ENCODE measurements around the gene EPHB4. TPM values are rescaled to one million over a fixed set of nuclear protein-coding genes. Genes with fewer than 3 reads are reported as not detected.

Gene EPHB4
- total RNA-seq, 1 experiment from 2014 or later: 120 TPM

DNA sequence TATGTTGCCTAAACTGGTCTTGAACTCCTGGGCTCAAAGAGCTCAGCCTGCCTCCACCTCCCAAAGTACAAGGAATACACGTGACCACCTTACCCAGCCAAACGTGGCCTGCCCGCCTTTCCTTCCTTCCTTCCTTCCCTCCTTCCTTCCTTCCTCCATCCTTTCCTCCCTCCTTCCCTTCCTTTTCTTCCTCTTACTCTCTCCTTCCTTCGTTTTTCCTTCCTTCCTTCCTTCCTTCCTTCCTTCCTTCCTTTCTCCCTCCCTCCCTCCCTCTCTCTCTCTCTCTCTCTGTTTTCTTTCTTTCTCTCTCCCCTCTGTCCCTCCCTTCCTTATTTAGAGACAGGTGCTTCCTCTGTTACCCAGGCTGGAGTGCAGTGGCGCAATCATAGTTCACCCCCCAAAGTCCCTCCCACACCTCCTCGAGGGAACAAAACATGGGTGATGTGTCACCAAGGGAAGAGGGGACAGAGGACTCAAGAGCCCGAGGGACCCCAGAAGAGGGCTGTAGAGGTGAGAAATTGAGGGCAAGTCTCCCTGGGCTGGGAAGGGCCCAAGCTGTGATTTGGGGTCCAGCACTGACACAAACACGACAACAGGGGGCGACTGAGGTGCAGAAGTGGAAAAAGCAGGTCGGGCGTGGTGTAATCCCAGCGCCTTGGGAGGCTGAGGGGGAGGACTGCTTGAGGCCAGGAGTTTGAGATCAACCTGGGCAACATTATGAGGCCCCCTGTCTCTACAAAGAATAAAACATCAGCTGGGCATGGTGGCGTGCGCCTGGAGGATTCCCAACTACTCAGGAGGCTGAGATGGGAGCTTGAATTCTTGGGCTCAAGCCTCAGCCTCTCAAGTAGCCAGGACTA, 28.1 kb downstream of the EPHB4 start:
- POLR2A ChIA-PET: interaction anchor here (1.2 to 1.8 kb wide), 3 partner anchors 12 to 76 kb away, joined by 3 to 6 read pairs (median 4); partner anchors contain the start of gene SRRT

More for the DNA sequence above, 28.1 kb downstream of the EPHB4 start:
- DNase-seq (ENCODE audit: low spot score) (peak; percentile 75), ATAC-seq (peak; percentile 66)
- CTCF ChIA-PET: interaction anchor here (0.6 to 8.5 kb wide), 34 partner anchors 7 to 257 kb away, joined by 3 to 131 read pairs (median 5); partner anchors contain the start of genes EPHB4, EPO, GIGYF1 and GNB2
- Mint-ChIP-seq H3K4me1 (peaks cover 34% of the 10 kb centered on the region), H3K4me3 (no peak overlapping the region), H3K27ac (no peak overlapping the region), H3K36me3 (peaks cover 10% of the 10 kb centered on the region), H3K9me3 (no peaks in the 10 kb centered on the region), H3K27me3 (ENCODE audit: low read depth) (no peaks in the 10 kb centered on the region; the same call in 1 of the 2 replicates)
- TF ChIP-seq, protein P1, sequence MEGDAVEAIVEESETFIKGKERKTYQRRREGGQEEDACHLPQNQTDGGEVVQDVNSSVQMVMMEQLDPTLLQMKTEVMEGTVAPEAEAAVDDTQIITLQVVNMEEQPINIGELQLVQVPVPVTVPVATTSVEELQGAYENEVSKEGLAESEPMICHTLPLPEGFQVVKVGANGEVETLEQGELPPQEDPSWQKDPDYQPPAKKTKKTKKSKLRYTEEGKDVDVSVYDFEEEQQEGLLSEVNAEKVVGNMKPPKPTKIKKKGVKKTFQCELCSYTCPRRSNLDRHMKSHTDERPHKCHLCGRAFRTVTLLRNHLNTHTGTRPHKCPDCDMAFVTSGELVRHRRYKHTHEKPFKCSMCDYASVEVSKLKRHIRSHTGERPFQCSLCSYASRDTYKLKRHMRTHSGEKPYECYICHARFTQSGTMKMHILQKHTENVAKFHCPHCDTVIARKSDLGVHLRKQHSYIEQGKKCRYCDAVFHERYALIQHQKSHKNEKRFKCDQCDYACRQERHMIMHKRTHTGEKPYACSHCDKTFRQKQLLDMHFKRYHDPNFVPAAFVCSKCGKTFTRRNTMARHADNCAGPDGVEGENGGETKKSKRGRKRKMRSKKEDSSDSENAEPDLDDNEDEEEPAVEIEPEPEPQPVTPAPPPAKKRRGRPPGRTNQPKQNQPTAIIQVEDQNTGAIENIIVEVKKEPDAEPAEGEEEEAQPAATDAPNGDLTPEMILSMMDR (IDR thresholded peaks at IDR 0.05): peak; percentile 69
- TF ChIP-seq ZNF121 (CRISPR knock-in tag; IDR thresholded peaks at IDR 0.05) (peak; percentile 46; the same call in 1 of the 2 replicates), PRRX2 (CRISPR knock-in tag; IDR thresholded peaks at IDR 0.05) (peak; percentile 54; the same call in 1 of the 2 replicates), ZNF317 (CRISPR knock-in tag; IDR thresholded peaks at IDR 0.05; ENCODE audit: borderline replicate concordance, low read depth) (no peak), ZNF263 (CRISPR knock-in tag; IDR thresholded peaks at IDR 0.05; ENCODE audit: low read depth) (peak; percentile 88; the same call in 1 of the 2 replicates), FOXP1 (CRISPR knock-in tag; IDR thresholded peaks at IDR 0.05; ENCODE audit: borderline replicate concordance) (no peak), SP1 (CRISPR knock-in tag; conservative IDR thresholded peaks at IDR 0.05) (0 out of 2 replicates have a peak, but pooled peaks have one; percentile 20), ESRRA (CRISPR knock-in tag; IDR thresholded peaks at IDR 0.05; ENCODE audit: borderline replicate concordance) (no peak)
- TF ChIP-seq, protein P2, sequence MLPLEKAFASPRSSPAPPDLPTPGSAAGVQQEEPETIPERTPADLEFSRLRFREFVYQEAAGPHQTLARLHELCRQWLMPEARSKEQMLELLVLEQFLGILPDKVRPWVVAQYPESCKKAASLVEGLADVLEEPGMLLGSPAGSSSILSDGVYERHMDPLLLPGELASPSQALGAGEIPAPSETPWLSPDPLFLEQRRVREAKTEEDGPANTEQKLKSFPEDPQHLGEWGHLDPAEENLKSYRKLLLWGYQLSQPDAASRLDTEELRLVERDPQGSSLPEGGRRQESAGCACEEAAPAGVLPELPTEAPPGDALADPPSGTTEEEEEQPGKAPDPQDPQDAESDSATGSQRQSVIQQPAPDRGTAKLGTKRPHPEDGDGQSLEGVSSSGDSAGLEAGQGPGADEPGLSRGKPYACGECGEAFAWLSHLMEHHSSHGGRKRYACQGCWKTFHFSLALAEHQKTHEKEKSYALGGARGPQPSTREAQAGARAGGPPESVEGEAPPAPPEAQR (CRISPR knock-in tag; IDR thresholded peaks at IDR 0.05): no peak
- TF ChIP-seq, protein P3, sequence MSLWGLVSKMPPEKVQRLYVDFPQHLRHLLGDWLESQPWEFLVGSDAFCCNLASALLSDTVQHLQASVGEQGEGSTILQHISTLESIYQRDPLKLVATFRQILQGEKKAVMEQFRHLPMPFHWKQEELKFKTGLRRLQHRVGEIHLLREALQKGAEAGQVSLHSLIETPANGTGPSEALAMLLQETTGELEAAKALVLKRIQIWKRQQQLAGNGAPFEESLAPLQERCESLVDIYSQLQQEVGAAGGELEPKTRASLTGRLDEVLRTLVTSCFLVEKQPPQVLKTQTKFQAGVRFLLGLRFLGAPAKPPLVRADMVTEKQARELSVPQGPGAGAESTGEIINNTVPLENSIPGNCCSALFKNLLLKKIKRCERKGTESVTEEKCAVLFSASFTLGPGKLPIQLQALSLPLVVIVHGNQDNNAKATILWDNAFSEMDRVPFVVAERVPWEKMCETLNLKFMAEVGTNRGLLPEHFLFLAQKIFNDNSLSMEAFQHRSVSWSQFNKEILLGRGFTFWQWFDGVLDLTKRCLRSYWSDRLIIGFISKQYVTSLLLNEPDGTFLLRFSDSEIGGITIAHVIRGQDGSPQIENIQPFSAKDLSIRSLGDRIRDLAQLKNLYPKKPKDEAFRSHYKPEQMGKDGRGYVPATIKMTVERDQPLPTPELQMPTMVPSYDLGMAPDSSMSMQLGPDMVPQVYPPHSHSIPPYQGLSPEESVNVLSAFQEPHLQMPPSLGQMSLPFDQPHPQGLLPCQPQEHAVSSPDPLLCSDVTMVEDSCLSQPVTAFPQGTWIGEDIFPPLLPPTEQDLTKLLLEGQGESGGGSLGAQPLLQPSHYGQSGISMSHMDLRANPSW (CRISPR knock-in tag; conservative IDR thresholded peaks at IDR 0.05; ENCODE audit: low read depth): no peak
- TF ChIP-seq, protein P4, sequence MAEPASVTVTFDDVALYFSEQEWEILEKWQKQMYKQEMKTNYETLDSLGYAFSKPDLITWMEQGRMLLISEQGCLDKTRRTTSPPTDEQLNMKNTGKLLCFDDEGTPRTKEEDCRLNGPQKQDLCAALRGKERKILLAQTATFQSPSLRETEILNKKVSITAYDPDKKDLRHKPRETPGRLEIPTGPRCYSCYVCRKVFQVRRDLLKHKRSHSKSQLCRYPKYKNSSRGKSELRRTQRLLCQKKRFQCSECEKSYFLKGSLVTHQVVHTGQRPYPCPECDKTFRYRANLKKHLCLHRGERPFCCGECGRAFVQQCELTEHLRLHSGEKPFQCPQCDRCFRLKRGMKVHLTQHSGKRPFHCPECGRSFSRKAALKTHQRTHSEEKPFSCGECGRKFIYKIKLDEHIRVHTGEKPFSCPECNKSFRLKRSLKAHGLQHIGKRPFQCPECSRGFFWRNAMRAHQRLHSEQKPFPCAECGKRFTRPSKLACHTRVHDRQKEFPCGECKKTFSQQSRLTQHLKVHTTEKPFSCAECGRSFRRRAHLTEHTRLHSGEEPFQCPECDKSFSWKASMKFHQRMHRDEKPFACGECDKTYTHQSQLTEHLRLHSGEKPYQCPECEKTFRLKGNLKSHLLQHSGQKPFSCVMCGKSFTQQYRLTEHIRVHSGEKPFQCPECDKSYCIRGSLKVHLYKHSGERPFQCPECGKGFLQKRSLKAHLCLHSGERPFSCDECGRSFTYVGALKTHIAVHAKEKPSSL (CRISPR knock-in tag; conservative IDR thresholded peaks at IDR 0.05): no peak
- TF ChIP-seq, protein P5, sequence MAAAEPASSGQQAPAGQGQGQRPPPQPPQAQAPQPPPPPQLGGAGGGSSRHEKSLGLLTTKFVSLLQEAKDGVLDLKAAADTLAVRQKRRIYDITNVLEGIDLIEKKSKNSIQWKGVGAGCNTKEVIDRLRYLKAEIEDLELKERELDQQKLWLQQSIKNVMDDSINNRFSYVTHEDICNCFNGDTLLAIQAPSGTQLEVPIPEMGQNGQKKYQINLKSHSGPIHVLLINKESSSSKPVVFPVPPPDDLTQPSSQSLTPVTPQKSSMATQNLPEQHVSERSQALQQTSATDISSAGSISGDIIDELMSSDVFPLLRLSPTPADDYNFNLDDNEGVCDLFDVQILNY (CRISPR knock-in tag; IDR thresholded peaks at IDR 0.05): no peak
